HG03571 (cell line): ENCODE data around the gene NTRK1.

Experiments used
- ATAC-seq: cut with Tn5 transposase; IDR thresholded peaks from one replicate; pipeline ENCODE4 v1.9.1; 2021; ENCODE audit not compliant: unreplicated experiment

Gene NTRK1

GRCh38 chr1:156877433-156878170 is 16.9 kb downstream of the NTRK1 start:
- ATAC-seq, result no peak

DNA sequence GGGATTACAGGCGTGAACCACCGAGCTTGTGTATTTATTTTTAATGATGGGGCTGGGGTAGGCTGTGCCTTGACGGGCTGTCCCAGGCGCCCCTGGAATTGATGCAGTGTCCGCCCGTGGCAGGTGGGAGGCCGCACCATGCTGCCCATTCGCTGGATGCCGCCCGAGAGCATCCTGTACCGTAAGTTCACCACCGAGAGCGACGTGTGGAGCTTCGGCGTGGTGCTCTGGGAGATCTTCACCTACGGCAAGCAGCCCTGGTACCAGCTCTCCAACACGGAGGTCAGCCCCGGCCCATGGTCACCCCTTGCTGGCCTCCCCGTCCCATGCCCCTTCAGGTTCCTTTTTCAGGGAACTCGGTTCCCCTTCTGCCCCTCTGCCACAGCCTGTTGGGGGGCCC is 19.2 kb downstream of the NTRK1 start:
- ATAC-seq, result no peak

- no peak for ATAC-seq
Measured at GRCh38 chr1:156880473-156880872, 19.8 kb downstream of the NTRK1 start.

DNA sequence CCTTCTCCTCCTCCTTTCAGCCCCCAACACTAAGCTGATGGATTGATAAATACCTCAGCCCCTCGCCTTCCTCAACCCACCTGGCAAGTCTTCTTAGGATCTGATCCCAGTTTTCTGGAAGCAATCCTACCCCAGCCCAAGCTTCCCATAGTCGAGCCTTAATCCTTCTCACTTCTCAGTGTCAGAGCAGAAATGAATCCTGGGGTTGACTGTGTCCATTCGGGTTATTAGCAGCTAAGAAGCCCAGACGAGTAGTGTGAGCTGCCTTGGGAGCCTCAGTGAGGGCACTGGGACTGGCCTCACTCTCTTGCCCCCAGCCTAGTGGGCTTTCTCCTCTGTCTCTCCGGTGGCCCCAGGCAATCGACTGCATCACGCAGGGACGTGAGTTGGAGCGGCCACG is 20.4 kb downstream of the NTRK1 start:
- ATAC-seq, result no peak

- no peak for ATAC-seq
Measured at GRCh38 chr1:156881663-156882062, 21.0 kb downstream of the NTRK1 start.

DNA sequence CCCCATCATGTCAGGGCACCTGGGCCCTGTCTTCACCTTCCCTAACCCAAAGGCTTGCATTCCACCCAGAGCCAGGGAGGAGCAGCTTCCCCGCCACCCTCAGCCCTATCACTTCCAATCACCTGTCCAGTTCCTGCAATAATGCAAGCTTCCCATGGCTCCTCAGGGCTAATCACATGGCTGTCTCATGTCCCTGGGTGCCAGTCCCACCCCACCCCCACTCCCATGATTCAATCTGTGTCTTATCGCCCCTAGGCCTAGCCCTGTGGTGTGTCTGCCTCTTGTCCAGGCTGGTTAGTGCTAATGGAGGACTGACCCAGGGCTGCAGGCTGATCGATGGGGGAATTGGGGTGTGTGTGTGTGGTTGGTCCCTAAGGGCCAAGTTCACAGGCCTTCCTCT is 21.9 kb downstream of the NTRK1 start:
- no peak for ATAC-seq

DNA sequence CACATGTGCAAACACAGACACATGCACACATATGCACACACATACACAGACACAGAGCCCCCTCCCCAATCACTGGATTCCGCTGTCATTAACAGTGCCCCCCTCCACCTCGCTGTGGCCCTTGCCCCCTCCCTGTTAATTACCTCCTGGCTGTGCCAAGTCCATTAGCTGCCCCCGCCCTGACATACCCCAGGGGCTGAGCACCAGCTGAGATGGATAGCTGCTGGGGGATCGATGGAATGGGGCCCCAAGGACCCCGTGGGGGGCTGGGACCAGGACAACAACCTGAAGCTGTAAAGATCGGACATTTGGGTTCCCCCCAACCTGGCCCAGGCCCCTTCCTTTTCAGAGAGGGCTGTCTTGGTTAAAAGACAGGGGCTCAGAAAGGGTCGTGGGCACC is 23.3 kb downstream of the NTRK1 start:
- no peak for ATAC-seq

DNA sequence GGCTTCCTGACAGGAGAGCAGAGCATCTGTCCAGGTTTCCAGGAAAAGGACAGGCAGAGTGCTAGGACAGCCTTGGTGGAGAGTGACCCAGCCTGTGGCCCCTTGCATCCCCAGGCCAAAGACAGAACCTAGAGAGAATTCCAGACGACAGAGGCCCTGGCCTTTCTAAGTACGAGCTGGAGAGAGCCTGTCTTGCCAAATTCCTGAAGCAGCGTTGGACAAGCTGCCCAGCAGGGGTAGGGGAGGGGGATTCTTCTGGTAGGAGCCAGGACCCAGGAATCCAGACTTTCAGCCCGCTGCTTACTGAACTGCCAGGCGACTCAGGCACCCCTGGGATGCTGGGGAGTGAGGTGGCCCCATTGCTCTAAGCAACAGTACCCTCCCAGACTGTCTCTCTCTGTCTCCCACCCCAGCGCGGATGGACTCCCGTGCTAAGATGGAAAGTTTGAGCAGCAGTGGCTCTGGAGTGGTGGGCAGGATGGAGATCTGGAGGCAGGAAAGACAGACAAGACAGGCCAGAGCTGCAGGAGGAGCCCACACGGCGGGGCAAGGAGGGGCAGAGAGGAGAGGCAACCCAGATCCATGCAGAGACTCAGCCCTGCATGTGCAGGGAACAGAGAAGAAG is 24.0 kb downstream of the NTRK1 start:
- no peak for ATAC-seq

GRCh38 chr1:156885314-156885713 is 24.6 kb downstream of the NTRK1 start:
- no peak for ATAC-seq

DNA sequence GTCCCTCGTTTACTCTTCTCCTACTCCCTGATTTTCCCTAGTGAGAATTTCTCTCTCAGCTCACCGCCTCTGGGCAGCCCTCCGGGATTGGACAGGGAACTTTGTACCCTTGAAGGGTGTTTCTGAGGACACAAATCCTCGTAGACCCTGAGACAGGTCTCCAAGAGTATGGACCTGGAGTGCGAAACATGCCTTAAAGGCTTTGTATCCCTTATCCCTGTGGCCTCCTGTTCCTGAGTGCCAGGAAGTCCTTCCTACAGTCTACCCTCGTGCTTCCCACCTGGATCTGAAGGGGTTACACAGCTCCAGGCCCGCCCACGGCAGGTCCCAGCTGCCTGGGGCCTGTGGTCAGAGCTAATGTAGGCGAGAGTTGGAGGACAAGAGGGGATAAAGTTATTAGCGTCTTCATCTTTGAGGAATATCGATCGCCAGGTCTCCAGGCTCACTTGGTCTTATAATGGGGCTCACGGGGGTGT is 25.3 kb downstream of the NTRK1 start:
- no peak for ATAC-seq

GRCh38 chr1:156886583-156887281 is 26.1 kb downstream of the NTRK1 start:
- ATAC-seq, result no peak

GRCh38 chr1:156887317-156887716 is 26.7 kb downstream of the NTRK1 start:
- ATAC-seq, result no peak

DNA sequence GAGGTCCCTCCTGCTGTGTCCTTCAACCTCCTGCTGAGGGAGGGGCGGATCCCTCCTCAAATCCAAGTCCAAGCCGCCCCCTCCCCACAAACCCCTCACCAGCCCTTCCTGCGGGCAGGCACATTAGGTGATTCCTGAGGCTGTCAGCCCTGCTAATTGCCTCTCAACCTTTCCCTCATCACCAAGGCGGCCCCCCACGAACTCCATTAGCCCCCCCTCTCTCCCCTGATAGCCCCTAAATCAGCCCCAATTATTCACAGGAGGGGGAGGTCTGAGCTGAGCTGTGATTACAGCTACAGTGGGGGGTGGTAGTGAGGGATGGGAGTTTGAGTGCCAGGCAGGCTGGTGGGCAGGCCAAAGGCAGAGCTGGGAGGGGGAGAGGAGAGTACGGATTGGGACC is 27.1 kb downstream of the NTRK1 start:
- ATAC-seq, result no peak

GRCh38 chr1:156889802-156890580 is 29.3 kb downstream of the NTRK1 start:
- ATAC-seq, result no peak

GRCh38 chr1:156892190-156893047 is 31.8 kb downstream of the NTRK1 start:
- ATAC-seq, result no peak

DNA sequence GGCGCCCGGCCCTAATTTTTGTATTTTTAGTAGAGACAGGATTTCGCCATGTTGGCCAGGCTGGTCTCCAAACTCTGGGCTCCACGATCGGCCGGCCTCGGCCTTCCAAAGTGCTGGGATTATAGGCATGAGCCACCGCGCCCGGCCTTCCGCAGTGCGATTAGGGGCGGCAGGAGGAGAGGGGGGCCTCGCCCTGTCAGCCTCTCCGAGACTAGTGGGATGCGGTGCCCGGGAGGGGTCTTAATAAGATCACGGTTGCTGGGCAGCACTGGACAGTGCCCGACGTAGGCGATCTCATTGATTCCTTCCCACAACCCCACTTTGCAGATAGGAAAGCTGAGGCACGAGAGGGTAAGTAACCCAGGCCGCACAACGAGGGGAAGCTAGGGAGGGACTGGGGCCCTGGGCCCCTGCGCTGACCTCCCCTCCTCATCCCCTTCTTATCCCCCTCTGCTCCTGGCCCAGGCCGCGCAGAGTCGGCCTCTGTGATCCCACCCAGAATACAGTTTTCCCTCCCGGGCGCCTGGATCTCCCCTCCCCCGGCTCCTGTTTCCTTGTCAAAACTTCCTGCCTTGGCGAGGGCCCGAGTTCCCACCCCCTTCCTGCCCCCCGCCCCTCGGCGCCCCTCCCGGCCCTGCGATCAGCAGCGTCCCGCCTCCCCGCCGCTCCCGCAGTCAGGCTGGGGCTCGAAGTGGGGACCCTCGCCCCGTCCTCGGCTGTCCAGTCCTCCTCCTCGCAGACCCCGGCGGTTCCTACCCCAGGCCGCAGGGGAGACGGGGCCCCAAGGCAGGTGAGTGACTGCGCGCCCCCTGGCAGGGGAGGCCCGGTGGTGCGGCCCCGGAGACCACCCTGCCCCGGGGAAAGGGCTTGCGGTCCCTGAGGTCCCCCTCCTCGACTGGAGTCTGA is 32.6 kb downstream of the NTRK1 start, which contains the start of gene PEAR1:
TSS of gene PEAR1 (plus strand) at position 671 of the 906 bp plus-strand sequence. CDS start 10,209 bp downstream, outside the sequence.
- no peak for ATAC-seq

- ATAC-seq, result no peak
Measured at GRCh38 chr1:156894001-156894400, 33.3 kb downstream of the NTRK1 start.

DNA sequence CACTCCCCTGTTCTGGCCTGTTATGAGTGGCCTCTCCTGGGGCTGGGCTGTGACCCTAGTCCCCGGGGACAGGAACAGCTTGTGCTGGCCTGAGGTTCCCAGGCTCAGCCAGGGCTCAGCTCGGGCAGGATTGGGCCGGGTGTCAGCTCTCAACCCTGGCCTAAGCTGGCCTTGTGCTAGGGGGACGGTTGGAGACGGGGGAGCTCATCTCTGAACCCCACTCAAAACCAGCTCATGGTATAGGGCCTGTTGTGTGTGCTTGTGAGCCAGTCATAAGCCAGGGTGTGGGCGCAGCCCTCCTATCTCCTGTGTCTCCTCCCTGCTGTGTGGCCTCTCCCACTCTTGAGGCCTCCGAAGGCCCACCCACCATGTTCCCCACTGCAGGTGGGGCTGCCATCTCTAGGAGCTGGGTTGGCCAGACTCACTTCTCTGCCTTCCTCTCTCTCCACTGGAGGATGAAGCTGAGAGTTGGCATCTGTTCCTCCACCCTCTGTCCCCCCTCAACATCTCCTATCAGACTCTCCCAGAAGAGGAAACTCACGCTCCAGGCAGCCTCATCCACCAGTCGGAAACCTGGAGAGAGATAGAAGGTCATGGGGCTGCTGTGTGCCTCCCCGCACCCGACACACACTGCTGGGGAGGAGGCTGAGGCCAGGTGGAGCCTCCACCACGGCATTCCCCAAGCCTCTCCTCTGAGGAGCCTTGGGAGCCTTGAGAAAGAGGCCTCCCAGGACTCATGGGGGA is 34.2 kb downstream of the NTRK1 start:
- no peak for ATAC-seq

GRCh38 chr1:156895455-156895812 is 34.8 kb downstream of the NTRK1 start:
- no peak for ATAC-seq
